Spleen (tissue), 7 donors: ENCODE results near the gene PIAS4.

Experiments
- POLR2A ChIP-seq, 3 donors: fragments of 450-650 bp; IDR thresholded peaks; one replicate each; pipeline ENCODE4 v1.5.1; 2017; ENCODE audit warnings: antibody characterized with exemption in 3 of 3, mild to moderate bottlenecking in 1 of 3
- POLR2AphosphoS5 ChIP-seq, 3 donors: sonication (generic); formaldehyde crosslinking; IDR thresholded peaks; one replicate each; pipeline ENCODE4 v1.5.1; 2017; ENCODE audit warnings: antibody characterized with exemption in 3 of 3
- TF ChIP-seq, protein P1 (sequence below), 11 experiments: fragments of 200-600 bp in 7 of 11; fragments of 450-650 bp in 4 of 11; sonication (generic) in 4 of 11; IDR thresholded peaks in 8 of 11; conservative IDR thresholded peaks in 3 of 11; 1 replicate in 7 of 11; 2 replicates in 4 of 11; pipeline versions ENCODE4 v1.4.0 to v1.8.0; 2016 to 2021; ENCODE audit warnings: antibody characterized with exemption in 11 of 11, inconsistent platforms in 4 of 11, mild to moderate bottlenecking in 1 of 11
- donor health status: DM: no; HTN: no; CAD: no; lungs with moderate emphysema.
- donor health status: DM: no; HTN: no; CAD: no.
- donor health status: DM: no; HTN: no; CAD: no.

DNA sequence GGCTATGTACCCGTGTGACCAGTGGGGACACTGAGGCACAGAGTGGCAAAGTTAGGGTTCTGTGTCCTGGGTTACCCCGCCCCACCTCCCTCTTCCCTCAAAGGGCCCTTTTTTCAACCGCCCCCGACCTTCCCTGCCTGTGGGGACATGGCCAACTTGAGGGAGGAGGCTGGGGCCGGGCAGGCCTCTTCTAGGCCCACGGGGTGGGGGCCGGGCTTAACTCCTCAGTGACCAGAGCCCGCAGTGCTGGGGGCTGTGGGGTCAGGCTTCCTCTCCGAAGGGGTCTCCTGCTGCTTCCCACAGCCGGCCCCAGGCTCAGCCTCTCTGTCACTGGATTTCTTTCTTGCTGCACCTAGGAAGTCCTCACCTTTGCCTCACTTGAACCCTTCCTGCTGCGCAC lies 23.9 kb downstream of the PIAS4 start:
- TF ChIP-seq POLR2AphosphoS5 (IDR thresholded peaks at IDR 0.05) = peak in 1 of 3 donors; percentile 4
- TF ChIP-seq, protein P1, sequence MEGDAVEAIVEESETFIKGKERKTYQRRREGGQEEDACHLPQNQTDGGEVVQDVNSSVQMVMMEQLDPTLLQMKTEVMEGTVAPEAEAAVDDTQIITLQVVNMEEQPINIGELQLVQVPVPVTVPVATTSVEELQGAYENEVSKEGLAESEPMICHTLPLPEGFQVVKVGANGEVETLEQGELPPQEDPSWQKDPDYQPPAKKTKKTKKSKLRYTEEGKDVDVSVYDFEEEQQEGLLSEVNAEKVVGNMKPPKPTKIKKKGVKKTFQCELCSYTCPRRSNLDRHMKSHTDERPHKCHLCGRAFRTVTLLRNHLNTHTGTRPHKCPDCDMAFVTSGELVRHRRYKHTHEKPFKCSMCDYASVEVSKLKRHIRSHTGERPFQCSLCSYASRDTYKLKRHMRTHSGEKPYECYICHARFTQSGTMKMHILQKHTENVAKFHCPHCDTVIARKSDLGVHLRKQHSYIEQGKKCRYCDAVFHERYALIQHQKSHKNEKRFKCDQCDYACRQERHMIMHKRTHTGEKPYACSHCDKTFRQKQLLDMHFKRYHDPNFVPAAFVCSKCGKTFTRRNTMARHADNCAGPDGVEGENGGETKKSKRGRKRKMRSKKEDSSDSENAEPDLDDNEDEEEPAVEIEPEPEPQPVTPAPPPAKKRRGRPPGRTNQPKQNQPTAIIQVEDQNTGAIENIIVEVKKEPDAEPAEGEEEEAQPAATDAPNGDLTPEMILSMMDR (IDR thresholded peaks at IDR 0.05 in 8 of 11, conservative IDR thresholded peaks at IDR 0.05 in 3 of 11) = no peak
- no peak for TF ChIP-seq POLR2A (IDR thresholded peaks at IDR 0.05)
